GM18907 (cell line): Measurements from ENCODE around the gene FGF12.

Experiments
- ATAC-seq: cut with Tn5 transposase; IDR thresholded peaks from one replicate; pipeline ENCODE4 v1.9.1; 2021; ENCODE audit warnings: mild to moderate bottlenecking, moderate library complexity; ENCODE audit not compliant: unreplicated experiment

Gene FGF12

DNA sequence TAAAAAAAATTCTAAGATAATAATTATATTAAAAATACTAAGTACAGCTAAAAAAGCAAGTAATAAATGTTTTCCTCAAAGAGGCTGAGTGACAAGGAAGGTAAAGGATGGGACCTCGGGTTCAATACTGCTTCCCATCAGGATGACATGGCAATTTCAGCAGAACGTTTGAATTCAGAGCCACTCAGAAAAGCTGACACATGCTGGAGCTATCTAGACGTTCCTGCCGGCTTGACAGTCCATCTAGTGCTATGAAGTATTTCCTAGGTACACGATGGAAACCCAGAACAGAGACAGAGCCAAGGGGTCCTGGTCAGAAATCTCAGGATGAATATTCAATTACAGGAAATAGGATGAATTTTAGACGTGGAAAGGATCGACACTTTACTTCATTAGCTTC is 361.8 kb downstream of the FGF12 start:
- ATAC-seq = no peak

DNA sequence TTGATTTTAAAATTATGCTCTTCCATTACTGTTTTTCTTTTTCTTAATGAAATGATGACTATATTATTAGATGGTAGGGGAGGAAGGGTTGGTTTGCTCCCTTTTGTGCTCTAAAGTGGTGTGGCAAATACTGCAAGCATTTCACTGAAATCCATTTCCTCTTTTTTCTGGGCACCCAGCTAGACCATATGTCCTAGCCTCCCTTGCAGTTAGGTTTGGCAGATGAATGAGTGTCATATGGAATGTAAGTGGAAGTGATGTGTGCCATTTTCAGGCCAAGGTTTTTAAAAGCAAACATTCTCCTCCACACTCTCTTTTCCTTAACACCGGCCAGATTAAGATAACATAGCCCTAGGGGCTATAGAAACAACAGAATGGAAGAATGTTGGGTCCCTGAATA is 363.0 kb downstream of the FGF12 start:
- ATAC-seq = no peak

GRCh38 chr3:192354687-192355086 is 372.7 kb downstream of the FGF12 start:
- no peak for ATAC-seq

DNA sequence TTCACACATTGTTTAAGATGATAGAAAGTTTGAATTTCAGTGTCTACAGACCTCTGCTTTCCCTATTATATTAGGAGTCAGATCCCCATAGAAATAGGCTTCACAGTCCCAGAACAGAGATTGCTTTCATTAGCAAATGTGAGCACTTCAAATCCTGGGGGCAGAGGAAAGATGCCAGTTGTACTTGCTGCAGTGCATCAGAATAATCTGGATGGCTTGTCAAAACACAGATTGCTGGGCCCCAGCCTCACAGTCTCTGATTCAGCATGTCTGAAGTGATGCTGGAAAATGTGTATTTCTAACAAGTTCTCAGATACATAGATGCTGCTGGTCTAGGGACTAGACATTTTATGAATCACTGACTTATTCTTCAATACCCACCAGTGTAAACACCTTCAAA is 375.2 kb downstream of the FGF12 start:
- no peak for ATAC-seq

- ATAC-seq = no peak
Measured at GRCh38 chr3:192351441-192351840, 375.9 kb downstream of the FGF12 start.

DNA sequence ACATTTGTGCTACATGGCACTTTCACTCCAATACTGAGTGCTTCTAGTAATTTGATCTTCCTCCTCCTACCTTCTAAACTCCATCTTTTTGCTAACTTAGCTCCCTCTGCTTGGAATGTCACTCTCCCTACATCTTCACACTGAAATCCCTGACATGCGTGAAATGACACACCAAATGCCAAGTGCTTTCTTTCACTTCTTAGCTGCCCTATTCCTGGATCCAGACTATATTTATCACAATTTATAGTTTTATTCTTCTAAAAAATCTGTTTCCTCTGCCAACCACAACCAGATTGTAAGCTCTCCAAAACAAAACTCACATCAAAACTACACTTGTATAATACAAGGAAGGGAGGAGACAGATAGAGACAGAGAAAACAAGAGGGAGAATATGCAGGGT is 387.3 kb downstream of the FGF12 start:
- no peak for ATAC-seq

GRCh38 chr3:192339214-192339613 is 388.1 kb downstream of the FGF12 start:
- no peak for ATAC-seq

- ATAC-seq = no peak
Measured at GRCh38 chr3:192336286-192336685, 391.1 kb downstream of the FGF12 start.

- no peak for ATAC-seq
Measured at GRCh38 chr3:192332386-192333291, 394.7 kb downstream of the FGF12 start.

- ATAC-seq = peak; percentile 76
Measured at GRCh38 chr3:192331749-192332385, 395.5 kb downstream of the FGF12 start.

DNA sequence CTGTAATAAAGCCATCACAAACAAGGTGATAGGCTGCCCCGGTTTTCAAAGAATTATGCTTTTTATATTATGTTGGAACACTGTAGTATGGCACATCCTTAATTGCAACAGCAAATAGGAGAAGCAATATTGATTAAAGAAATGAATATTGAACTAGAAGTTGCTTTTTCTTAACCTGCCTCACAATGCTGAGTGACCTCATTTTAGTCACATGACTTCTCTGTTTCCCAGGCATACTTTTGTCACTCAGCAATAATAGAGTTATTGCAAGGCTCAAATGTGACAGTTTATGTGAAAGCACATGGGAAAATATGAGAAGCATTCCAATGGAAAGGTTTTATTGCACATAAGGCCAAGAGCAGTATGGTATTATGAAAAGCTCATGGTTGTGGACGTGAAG is 400.7 kb downstream of the FGF12 start:
- no peak for ATAC-seq

- ATAC-seq = no peak
Measured at GRCh38 chr3:192317564-192317963, 409.8 kb downstream of the FGF12 start.

DNA sequence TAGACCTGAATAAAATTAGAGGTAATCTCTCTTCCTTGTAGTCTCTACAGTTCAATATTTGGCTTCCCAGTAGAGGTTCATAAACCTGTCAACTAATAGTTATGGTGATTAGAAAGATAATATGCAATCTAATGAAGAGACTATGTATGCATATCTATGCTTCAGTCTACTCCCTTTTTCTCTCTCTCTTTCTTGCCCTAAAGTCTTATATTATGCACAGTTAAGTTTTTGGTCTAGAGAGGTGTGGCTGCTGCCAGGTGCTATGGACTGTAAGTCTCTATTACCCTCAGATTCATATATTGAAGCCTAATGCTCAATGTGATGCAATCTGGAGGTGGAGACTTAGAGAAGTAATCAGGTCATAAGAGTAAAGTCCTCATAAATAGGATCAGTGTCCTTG is 413.7 kb downstream of the FGF12 start:
- no peak for ATAC-seq

- no peak for ATAC-seq
Measured at GRCh38 chr3:192307631-192308030, 419.7 kb downstream of the FGF12 start.

DNA sequence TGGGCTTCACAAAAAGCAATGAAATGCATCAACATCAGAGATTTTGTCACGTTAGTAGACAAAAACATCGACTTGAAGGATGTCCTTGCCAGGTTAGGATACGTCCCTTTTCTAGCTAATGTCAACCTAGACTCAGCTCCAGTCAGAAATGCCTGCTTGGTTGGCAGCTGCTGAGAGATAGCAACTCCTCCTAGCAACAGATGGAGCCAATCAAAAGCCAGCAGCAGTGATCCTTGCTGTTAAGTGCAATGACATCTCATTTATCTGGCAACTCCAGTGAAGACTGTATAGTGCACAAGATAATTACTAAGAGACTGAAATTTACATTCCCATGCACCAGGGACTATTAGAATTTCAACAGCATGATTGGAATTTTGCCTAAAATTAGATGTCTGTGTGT is 424.1 kb downstream of the FGF12 start:
- no peak for ATAC-seq

DNA sequence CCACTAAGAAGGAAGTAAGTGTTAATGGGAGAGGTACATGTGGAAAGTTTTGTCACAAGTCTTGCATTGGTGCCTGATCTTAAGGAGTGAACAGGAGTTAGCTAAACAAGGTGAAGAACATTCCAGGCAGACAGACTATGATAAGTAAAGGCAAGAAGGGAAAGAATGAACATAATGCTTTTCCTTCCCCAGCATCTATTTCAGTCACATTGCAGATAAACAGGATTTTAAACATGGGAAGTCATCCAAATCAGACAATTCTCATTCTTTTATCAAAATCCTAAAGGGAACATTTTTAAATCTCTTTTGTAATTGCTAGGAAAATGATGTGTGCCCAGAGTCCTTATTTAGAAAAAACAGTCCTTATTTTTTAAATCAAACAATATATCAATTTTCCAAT is 424.6 kb downstream of the FGF12 start:
- ATAC-seq = no peak

DNA sequence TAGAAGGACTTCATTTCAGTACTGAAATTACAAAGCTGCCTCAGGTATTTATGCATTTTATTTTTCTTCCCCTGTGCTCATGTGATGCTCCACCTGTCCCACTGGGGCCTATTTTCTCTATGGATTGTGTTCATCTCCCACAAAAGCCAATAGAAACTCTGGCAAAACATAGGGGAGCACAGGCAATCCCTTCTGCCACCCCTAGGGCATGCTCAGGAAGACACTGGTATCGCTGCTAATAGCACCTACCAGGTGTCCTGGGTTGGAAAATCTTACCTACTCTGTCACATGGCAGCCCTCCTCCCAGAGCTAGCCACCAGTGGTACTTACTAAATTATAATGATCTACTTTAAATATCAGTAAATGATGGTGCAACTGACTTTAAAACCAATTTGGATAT is 427.4 kb downstream of the FGF12 start:
- ATAC-seq = no peak

GRCh38 chr3:192296845-192297244 is 430.5 kb downstream of the FGF12 start:
- ATAC-seq = no peak

GRCh38 chr3:192284443-192285072 is 442.8 kb downstream of the FGF12 start:
- no peak for ATAC-seq

- ATAC-seq = no peak
Measured at GRCh38 chr3:192281207-192281880, 446.0 kb downstream of the FGF12 start.

- no peak for ATAC-seq
Measured at GRCh38 chr3:192279664-192280063, 447.7 kb downstream of the FGF12 start.
